Stomach (tissue), 4 donors: ENCODE results near the gene CD46.
"Not testable (repeated sequence)": the region's sequence is repeated elsewhere in the genome, so short reads cannot be mapped to it uniquely, and the experiment has no call there.

Experiments used
- EP300 ChIP-seq: sonication (generic); formaldehyde crosslinking; IDR thresholded peaks from one replicate; pipeline ENCODE4 v1.6.1; 2017; ENCODE audit warnings: antibody characterized with exemption
- POLR2A ChIP-seq, 4 donors: fragments of 450-650 bp; IDR thresholded peaks; one replicate each; pipeline ENCODE4 v1.6.1; 2016; ENCODE audit warnings: antibody characterized with exemption in 4 of 4, control low read depth in 2 of 4, mild to moderate bottlenecking in 1 of 4, moderate library complexity in 1 of 4
- TF ChIP-seq, protein P1 (sequence below), 7 experiments: fragments of 450-650 bp in 4 of 7; fragments of 200-600 bp in 3 of 7; sonication (generic) in 3 of 7; IDR thresholded peaks; one replicate each; pipeline ENCODE4 v1.5.1; 2016 to 2019; ENCODE audit warnings: antibody characterized with exemption in 7 of 7, control low read depth in 2 of 7, mild to moderate bottlenecking in 1 of 7

DNA sequence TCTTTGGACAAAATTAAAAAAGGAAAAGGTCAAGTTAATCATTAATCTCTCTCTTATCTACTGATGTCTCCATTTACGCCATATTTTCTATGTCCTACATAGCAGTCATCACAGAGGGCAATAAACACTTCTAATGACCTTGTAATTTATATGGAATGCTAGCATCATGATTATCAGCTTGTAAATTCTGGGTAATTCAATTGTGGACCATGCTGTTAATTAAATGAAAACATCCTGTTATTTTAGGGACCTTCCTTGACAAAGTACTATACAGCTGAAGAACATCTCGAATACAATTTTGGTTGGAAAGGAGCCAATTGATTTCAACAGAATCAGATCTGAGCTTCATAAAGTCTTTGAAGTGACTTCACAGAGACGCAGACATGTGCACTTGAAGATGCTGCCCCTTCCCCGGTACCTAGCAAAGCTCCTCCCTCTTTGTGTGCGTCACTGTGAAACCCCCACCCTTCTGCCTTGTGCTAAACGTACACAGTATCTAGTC is 13.6 kb upstream of the CD46 start:
- TF ChIP-seq POLR2A (IDR thresholded peaks at IDR 0.05); EP300: not testable (repeated sequence)
- TF ChIP-seq, protein P1, sequence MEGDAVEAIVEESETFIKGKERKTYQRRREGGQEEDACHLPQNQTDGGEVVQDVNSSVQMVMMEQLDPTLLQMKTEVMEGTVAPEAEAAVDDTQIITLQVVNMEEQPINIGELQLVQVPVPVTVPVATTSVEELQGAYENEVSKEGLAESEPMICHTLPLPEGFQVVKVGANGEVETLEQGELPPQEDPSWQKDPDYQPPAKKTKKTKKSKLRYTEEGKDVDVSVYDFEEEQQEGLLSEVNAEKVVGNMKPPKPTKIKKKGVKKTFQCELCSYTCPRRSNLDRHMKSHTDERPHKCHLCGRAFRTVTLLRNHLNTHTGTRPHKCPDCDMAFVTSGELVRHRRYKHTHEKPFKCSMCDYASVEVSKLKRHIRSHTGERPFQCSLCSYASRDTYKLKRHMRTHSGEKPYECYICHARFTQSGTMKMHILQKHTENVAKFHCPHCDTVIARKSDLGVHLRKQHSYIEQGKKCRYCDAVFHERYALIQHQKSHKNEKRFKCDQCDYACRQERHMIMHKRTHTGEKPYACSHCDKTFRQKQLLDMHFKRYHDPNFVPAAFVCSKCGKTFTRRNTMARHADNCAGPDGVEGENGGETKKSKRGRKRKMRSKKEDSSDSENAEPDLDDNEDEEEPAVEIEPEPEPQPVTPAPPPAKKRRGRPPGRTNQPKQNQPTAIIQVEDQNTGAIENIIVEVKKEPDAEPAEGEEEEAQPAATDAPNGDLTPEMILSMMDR (IDR thresholded peaks at IDR 0.05): not testable (repeated sequence)
